ENCODE measurements around the gene AGMO. TPM values are rescaled to one million over a fixed set of nuclear protein-coding genes. Genes with fewer than 3 reads are reported as not detected.

Gene AGMO
- total and polyA plus RNA-seq, 2 of the 8 experiments (the other 6 are each of a cell fraction or from before 2014, with no cell fraction given) = 0.22 to 0.45 TPM

- TF ChIP-seq SAP30 (IDR thresholded peaks at IDR 0.05; ENCODE audit: insufficient read depth, insufficient replicate concordance, low read length) (no peak), TCF12 (IDR thresholded peaks at IDR 0.05; ENCODE audit: low read depth, low read length) (no peak), CBX5 (IDR thresholded peaks at IDR 0.05; ENCODE audit: low read depth, low read length) (no peak)
Observed at GRCh38 chr7:15607529-15608210, 45.9 kb upstream of the AGMO start (continued).
